GM19240 (cell line): ENCODE results near the gene RBM5.

Source experiments
- DNase-seq: peaks from one replicate; pipeline ENCODE4 v3.0.0; 2011; ENCODE audit warnings: low spot score; ENCODE audit not compliant: insufficient read length

The RBM5 gene

GRCh38 chr3:50138266-50139200, 49.8 kb downstream of the RBM5 start:
- DNase-seq, result no peak

DNA sequence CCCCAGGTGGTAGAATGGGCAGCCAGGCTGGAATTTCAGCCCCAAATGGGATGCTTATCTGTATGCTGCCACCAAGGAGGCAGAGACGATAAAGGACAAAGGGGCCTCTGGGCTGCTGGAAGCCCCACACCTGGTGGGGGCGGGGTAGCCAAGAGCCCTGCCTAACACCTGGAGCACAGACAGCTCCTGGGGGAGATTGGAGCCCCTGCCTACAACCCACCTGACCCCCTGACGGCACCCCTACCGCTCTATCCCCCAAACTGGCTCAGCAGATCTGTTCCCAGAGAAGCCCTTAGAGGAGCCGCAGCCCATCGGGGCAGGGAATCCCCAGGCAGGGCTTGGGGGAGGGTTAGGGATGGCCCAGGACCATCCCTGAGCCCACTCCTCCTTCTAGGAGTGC, 50.6 kb downstream of the RBM5 start:
- DNase-seq, result no peak

DNA sequence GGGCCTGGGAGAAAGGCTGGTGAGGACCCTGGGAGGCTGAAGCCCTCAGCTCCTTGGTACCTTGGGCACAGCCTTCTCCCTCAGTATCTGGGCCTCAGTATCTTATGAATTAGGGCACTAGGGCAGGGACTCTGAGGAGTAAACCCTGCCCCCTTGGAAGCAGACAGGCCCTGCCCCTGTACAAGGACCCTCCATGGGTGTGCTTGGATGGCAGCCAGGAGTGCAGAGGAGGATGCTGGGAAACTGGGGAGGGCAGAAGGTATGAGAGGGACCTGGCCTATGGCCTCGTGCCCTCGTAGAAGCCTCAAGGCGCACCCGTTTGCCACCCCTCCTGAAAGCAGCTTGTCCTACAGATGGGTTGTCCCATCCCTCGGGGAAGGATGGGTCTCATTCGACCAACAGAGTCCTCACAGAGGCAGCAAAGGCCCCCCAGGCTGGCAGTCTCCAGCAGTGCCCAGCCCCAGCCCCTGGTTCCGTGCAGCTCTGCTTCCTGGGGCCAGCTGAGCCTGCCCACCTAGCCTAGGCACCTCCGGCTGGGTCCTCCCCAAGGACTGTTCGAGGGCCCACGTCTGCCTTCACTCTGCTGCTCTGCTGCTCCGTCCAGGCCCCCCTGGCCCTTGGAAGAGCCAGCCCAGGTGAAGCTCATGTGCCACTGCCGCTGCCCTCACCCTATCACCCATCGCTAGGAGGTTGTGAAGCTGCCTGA, 51.2 kb downstream of the RBM5 start:
- no peak for DNase-seq

- no peak for DNase-seq
These were observed 52.3 kb downstream of the RBM5 start for GRCh38 chr3:50140990-50141389.

- no peak for DNase-seq
These were observed 57.7 kb downstream of the RBM5 start for GRCh38 chr3:50146316-50146901.

GRCh38 chr3:50147016-50147415, 58.3 kb downstream of the RBM5 start:
- no peak for DNase-seq

DNA sequence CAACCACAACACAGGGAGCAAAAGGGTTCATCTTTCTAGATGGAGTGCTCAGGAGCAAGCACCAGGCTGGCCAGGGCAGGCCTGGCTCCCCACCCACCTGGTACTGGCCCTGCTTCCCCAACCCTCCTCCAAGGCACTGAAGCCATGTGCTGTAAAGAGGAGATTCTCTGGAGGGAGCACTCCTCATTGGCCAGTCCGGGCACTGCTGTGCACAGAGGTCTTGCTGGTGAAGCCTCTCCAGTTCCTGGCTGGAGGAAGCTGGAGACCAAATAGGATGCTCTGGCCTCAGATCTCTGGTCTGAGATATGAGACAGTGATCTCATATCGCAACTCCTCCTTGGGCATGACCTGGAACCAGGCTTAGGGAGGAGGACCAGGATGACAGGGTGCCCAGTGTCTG, 58.7 kb downstream of the RBM5 start:
- DNase-seq, result no peak

DNA sequence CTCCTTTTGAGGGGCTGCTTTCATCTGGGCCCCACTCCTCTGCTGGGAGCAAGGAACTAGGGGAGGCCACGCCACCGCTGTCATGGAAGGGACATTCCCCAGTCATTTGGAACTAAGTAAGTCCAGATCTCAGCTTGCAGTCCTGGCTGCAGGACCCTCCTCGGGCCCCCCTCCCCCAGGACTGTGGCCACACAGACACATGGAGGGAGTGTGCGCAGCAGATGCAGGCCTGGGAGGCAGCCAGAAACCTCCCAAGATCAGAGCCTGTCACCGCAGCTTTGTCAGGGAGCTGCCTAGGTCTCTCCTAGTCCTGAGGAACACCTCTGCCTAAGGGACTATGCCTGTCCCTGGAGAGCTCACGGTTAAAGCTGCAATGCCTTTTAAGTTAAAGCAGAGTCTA, 59.1 kb downstream of the RBM5 start:
- DNase-seq, result no peak

DNA sequence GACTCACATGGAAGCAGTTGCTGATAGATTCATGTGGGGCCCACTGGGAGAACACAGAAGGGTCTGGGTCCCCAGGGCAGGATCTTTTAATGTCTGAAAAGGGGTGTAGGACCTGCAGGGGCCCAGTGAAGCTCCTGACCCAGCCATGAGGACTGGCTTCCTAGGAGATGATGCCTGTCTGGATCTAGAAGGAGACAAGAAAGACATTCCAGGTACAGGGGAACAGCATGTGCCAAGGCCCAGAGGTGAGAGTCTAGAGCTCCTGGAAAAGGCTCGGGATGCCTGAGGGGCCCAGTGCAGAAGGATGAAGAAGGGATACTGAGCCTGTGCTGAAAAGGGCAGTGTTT, 61.7 kb downstream of the RBM5 start:
- DNase-seq, result no peak

DNA sequence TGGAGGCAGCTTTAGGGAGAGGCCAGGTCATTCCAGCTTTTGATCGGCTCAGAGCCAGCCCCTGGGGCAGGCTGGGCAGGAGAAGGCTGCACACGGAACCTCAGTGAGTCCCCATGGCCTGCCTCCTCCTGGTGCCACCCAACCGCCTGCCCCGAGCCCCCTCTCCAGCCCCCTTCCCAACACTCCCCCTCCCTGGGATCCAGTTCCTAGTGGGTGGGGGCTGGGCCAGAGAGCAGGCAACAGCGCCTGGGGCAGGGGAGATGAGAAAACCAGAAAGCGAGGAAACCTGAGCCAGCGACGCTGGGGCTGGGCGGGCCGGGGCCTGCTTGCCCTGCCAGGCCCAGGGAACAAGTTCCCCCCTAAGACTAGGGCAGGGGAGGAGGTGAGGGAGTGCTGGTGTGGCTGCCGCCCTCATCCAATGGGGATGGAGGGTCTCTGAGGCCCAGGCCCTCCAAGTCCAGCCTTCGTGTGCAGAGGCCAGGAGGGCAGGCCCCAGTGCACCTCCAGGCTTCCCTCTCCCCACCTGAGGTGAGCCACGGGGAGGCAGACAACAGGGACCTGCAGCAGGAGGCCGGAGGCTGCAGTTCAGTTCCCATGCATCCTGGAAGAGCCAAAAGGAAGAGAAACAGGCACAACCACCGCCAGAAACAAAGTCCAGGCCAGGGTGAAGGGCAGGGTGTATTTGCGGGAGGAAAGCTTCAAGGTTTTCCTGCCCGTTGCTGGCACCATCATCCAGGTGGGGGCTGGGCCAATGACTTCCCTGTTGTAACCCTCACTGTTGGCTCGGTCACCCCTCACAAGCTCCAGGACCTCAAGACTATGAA, 62.4 kb downstream of the RBM5 start:
- no peak for DNase-seq

DNA sequence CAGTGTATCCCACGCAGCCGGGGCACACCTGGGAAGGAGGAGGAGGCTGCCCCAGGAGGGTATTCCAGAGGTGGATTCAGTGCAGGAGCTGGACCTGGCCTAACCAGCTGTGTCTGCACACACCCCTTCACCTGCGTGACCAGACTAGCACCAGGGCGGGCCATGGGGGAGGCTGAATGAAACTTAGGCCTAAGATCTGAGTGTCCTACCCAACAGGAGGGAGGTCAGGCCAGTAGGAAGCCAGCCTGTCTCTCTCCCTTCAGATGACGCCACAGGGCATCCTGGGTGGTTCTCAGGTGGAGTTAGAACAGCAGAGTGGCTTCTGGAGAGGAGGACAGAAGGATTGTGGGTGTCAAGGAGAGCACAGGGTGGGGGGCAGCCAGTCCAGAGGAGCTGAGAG, 63.0 kb downstream of the RBM5 start:
- no peak for DNase-seq

DNA sequence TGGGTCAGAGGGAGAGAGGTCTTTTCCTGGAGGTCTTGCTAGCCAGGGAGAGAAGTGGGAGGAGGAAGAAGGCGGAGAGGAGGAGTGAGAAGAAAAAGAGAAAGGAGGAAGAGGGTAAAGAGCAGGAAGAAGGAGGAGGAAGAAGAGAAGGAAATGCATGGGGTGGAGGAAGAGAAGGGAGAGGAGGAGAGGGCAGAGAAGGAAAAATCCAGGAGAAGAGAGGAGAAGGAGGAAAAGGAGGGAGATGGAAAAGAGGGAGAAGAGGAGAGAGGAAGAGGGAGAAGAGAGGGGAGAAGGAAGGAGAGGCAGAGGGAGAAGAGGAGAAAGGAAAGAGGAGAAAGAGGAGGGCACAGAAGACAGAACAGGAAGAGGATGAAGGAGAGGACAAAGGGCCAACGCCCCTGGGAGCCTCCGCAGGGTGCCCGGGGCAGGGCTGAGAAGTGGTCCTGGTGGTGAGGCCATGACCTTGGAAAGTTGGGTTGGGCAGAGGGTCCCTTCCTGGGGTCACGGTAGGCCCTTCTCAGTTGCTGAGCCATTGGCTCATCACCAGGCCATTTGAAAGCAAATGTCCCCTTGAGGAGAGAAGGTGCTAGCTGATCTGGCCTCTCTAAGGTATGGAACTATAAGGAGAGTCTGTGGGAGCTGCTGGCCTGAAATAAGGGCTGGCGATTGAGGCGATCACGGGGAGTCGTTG, 65.2 kb downstream of the RBM5 start:
- no peak for DNase-seq

GRCh38 chr3:50154476-50154839, 65.7 kb downstream of the RBM5 start:
- peak; percentile 42 for DNase-seq

DNA sequence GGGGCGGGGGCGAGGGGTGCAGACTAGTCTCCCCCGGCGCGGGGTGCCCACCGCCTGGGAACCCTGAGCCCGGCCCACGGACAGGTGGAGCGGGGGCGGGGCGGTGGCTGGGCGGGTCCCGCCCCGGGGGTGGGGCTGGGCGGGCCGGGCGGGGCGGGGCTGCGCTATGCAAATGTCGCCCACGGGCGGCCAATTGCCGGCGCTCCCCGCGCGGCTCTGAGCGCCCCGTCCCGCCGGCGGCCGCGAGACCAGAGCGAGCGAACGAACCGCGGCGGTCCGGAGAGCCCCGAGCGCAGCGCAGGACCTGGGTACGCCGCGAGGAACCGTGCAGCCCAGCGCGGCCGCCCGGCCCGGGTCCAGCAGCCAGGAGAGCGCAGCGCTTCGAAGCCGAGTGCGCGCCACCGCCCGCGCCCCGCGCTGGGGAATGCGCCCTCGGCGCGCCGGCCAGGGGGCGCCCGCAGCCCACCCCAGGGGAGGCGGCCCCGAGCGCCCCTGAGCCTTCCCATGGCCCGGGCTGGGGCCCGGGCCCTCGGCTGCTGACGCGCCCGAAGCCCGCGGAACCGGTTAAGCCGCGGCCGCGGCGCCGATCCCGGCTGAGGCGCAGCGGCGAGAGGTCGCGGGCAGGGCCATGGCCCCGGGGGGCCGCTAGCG, 66.2 kb downstream of the RBM5 start, which contains the start of gene SEMA3F:
Gene SEMA3F (plus strand): TSS at position 485 of the 651 bp plus-strand sequence. CDS start 4,299 bp downstream, outside the sequence.
- peak; percentile 90 for DNase-seq

GRCh38 chr3:50155491-50155878, 66.8 kb downstream of the RBM5 start:
- DNase-seq, result no peak

GRCh38 chr3:50155891-50156290, 67.2 kb downstream of the RBM5 start:
- no peak for DNase-seq

GRCh38 chr3:50156549-50157493, 68.1 kb downstream of the RBM5 start:
- DNase-seq, result no peak

DNA sequence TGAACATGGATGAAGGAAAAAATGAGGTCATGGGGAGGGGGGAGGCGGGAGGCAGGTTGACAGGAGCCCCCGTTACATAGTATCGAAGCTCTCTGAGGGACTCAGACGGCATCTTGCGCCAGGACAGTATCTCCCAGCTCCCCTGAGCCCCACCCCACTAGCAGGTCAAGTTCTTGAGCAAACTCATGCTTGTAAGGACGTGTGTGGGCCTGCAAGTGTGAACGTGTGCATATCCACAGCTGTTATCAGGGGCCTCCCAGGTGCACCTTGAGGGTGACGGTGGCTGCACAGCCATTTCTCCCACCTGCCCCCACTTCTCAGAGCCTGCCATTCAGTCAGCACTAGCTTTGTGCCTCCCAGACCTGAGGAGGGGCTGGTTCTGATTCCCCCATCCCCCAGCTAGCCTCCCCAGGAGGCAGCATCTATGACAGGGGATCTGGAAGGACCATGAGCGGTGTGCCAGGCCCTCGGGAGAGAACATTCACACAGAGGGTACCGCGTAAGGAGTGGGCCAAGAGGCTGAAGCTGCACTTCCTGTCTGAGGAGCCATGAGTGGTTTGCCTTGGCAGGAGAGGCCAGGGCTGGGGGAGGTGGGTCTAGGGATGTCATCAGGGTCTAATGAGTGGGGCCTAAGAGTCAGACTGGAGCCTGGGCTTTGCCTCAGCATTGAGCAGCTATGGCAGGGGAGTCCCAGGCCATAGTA, 69.3 kb downstream of the RBM5 start:
- no peak for DNase-seq
